DND-41 (cell line): ENCODE data around the gene ZNF273.
A peak's percentile ranks its signal among the peaks of the same experiment; 100 is the strongest.

Source experiments
- ATAC-seq: fragments of 200-7000 bp; cut with Tn5 transposase; 3 replicates; pipeline ENCODE4 v1.9.1; 2021; ENCODE audit warnings: low read depth; ENCODE audit not compliant: insufficient read depth
- DNase-seq: peaks from one replicate; pipeline ENCODE4 v3.0.0-alpha.2; 2020
- H2AFZ ChIP-seq: 2 replicates; pipeline ENCODE4 v1.6.0; 2012; ENCODE audit warnings: low read depth, low read length
- H3K27ac ChIP-seq: 2 replicates; pipeline ENCODE4 v1.5.1; 2012; ENCODE audit warnings: low read length, inconsistent platforms
- H3K27me3 ChIP-seq: fragments of 200-600 bp; sonication (generic); 2 replicates; pipeline ENCODE4 v1.6.0; 2012; ENCODE audit warnings: low read length, mild to moderate bottlenecking, inconsistent platforms; ENCODE audit not compliant: insufficient read depth, poor library complexity
- H3K36me3 ChIP-seq: 2 replicates; pipeline ENCODE4 v1.5.1; 2012; ENCODE audit warnings: low read length, inconsistent platforms; ENCODE audit not compliant: insufficient read depth
- H3K4me1 ChIP-seq: 2 replicates; pipeline ENCODE4 v1.5.1; 2012; ENCODE audit warnings: mild to moderate bottlenecking, low read length; ENCODE audit not compliant: insufficient read depth
- H3K4me2 ChIP-seq: 2 replicates; pipeline ENCODE4 v1.6.0; 2012; ENCODE audit warnings: mild to moderate bottlenecking, moderate library complexity, low read length, inconsistent platforms; ENCODE audit not compliant: insufficient read depth
- H3K4me3 ChIP-seq, 2 experiments: fragments of 200-600 bp in 1 of 2; shearing (Covaris generic) in 1 of 2; 2 replicates each; pipeline ENCODE4 v1.5.1; 2012 to 2016; ENCODE audit warnings: inconsistent platforms in 2 of 2, low read length in 2 of 2, mild to moderate bottlenecking in 2 of 2, low read depth in 1 of 2, moderate library complexity in 1 of 2
- H3K79me2 ChIP-seq: 2 replicates; pipeline ENCODE4 v1.6.0; 2012; ENCODE audit warnings: low read length, inconsistent platforms; ENCODE audit not compliant: insufficient read depth
- H3K9ac ChIP-seq: 2 replicates; pipeline ENCODE4 v1.6.0; 2012; ENCODE audit warnings: low read depth, mild to moderate bottlenecking, inconsistent platforms, low read length, moderate library complexity
- H3K9me3 ChIP-seq: 2 replicates; pipeline ENCODE4 v1.5.1; 2012; ENCODE audit warnings: low read length, moderate library complexity, mild to moderate bottlenecking, inconsistent platforms; ENCODE audit not compliant: insufficient read depth, severe bottlenecking
- H4K20me1 ChIP-seq: 2 replicates; pipeline ENCODE4 v1.6.0; 2012; ENCODE audit warnings: low read length; ENCODE audit not compliant: insufficient read depth
- CTCF ChIP-seq: IDR thresholded peaks from 2 replicates; pipeline ENCODE4 v1.5.1; 2012; ENCODE audit warnings: borderline replicate concordance, low read length, moderate library complexity, mild to moderate bottlenecking; ENCODE audit not compliant: poor library complexity, severe bottlenecking; ENCODE audit errors: extremely low read depth
- EZH2 ChIP-seq: IDR thresholded peaks from 3 replicates; pipeline ENCODE4 v1.6.1; 2012; ENCODE audit warnings: borderline replicate concordance, low read depth, mild to moderate bottlenecking, moderate library complexity, low read length, inconsistent platforms; ENCODE audit not compliant: severe bottlenecking

The ZNF273 gene

GRCh38 chr7:64887756-64888508, 15.1 kb upstream of the ZNF273 start:
- Histone ChIP-seq H3K79me2 (no peaks in the 10 kb centered on the region), H3K36me3 (no peaks in the 10 kb centered on the region), H3K9ac (no peak overlapping the region), H3K4me2 (no peak overlapping the region), H3K27me3 (no peaks in the 10 kb centered on the region), H4K20me1 (no peaks in the 10 kb centered on the region), H3K4me3 (no peak overlapping the region), H3K9me3 (peaks cover 15% of the 10 kb centered on the region), H2AFZ (no peak overlapping the region), H3K27ac (no peak overlapping the region), H3K4me1 (no peaks in the 10 kb centered on the region)
- no peak for DNase-seq
- ATAC-seq, result no peak
- peak; percentile 35 for TF ChIP-seq CTCF
- no peak for TF ChIP-seq EZH2

GRCh38 chr7:64888561-64888900, 14.5 kb upstream of the ZNF273 start:
- no peak overlapping the region for H3K9ac ChIP-seq
- H3K4me2 ChIP-seq, result no peak overlapping the region

GRCh38 chr7:64888901-64889685, 14.0 kb upstream of the ZNF273 start:
- Histone ChIP-seq H3K4me2 (no peak overlapping the region), H4K20me1 (no peaks in the 10 kb centered on the region), H3K27me3 (no peaks in the 10 kb centered on the region), H2AFZ (no peak overlapping the region), H3K27ac (no peak overlapping the region), H3K9ac (no peak overlapping the region), H3K9me3 (peaks cover 3% of the 10 kb centered on the region), H3K36me3 (no peaks in the 10 kb centered on the region), H3K4me1 (no peaks in the 10 kb centered on the region), H3K79me2 (no peaks in the 10 kb centered on the region), H3K4me3 (no peak overlapping the region)
- TF ChIP-seq EZH2 (no peak), CTCF (no peak)
- ATAC-seq (no peak), DNase-seq (no peak)

More at GRCh38 chr7:64888561-64888900, 14.5 kb upstream of the ZNF273 start:
- Histone ChIP-seq H2AFZ (no peak overlapping the region), H4K20me1 (no peaks in the 10 kb centered on the region), H3K4me1 (no peaks in the 10 kb centered on the region), H3K27me3 (no peaks in the 10 kb centered on the region), H3K9me3 (peaks cover 9% of the 10 kb centered on the region), H3K79me2 (no peaks in the 10 kb centered on the region), H3K4me3 (no peak overlapping the region), H3K27ac (no peak overlapping the region), H3K36me3 (no peaks in the 10 kb centered on the region)
- TF ChIP-seq EZH2, result no peak
- TF ChIP-seq CTCF, result no peak
- ATAC-seq (no peak), DNase-seq (no peak)
